Muscle of back (tissue), 11 donors: ENCODE measurements around the gene ENTR1. TPM values are rescaled to one million over a fixed set of nuclear protein-coding genes. Genes with fewer than 3 reads are reported as not detected.
A peak's percentile ranks its signal among the peaks of the same experiment; 100 is the strongest.
"Not testable (repeated sequence)": the region's sequence is repeated elsewhere in the genome, so short reads cannot be mapped to it uniquely, and the experiment has no call there.

Experiments used
- DNase-seq, 3 donors: peaks; one replicate each; pipeline versions ENCODE4 v3.0.0 to v3.0.0-alpha.2; 2013
- polyA plus RNA-seq, 10 donors: library from polyadenylated mRNA; unstranded; fragments of 120-200 nt; gene quantifications; one replicate each; pipeline ENCODE4 v1.2.1, GENCODE V29; 2013; ENCODE audit not compliant: insufficient read length in 10 of 10

ENTR1 gene
- polyA plus RNA-seq, 10 donors = 22.4 to 35.6 (median 30.1) TPM

DNA sequence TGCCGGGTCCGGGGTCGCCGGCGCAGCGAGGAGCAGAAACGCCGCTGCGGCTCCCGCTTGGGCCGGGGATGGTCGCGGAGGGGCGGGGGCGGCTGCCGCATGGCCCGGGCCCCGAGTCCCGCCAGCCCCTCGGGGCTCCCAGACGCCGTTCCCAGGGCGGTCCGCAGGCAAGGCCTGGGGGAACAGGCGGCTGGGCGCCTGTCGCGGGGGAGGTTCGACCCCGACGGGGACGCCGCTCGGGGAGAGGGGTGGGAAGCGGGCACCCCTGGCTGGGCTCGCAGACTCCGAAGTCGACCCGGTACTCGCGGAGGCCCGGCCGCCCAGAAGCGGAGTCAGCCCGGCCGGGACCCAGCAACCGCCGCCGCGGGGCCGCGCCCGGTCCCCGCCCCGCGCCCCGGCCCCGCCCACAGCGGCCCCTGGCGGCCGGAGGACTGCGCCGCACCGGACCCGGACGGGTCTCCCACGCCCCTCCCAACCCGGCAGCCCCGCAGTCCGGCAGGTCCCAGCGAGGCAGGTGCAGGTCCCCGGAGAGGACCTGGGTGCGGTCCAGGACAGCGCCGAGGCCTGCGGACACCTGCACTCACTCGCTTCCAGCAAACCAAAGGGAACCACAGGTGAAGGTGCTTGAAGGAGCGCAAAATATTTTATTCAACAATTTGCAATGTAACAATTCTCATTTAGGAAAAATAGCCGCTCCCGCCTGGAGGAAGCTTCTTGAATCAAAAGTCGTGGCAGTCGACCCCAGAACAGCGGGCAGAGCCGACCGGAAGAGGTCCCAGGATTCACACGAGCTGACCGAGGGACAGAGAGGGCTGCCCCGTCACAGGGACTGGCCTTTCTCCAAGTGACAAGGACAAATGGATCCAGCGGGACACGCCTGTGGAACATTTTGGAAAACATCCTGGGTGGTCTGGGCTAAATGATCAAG, 29.3 kb upstream of the ENTR1 start, which contains the start of gene INPP5E:
INPP5E (minus strand) TSS at position 365 of the 928 bp plus-strand sequence. CDS start 426 bp downstream, outside the sequence.
- peak; percentile 70 to 90 (median 83) for DNase-seq

DNA sequence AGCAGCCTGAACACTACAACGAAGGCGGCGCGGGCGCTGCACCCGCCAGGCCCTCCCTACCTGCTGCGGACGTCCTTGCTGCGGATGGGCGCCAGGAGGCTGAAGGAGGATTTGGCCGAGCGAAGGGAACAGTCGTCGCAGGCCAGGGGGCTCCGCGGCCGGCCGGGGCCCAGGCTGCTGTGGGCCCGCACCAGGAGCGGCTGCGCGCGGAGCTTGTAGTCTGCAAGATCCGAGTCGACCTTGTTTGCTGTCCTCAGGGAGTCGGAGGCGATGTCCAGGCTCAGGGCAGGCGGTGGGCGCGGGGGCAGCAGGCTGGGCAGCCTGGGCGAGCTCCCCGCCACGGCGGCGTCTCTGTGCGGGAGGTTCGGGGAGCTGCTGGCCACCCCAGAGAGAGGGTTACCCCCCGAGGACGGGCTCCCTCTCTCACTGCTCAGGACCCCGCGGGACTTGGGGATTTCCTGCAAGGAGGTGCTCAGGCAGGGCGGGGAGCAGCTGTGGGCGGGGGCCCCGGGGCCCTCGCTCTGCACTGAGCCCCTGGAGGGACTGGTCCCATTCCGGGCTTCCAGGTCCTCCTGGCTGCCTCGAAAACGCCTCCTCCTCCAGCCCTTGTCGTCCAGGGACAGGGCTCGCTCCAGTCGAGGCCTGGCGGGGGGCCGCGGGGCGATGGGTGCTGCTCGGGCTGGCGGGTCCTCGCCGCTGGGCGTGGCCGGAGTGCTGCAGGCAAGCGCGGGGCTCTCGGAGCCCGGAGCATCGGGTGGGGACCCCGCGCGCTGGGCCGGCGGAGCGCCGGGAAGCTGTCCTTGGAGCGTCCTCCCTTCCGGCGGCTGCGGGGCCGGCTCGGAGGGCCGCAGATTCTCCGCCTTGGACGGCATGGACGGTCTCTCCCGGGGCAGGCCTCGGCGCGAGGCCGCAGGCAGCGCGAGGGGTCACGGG, 28.4 kb upstream of the ENTR1 start:
- DNase-seq = peak in 2 of 3 donors; percentile 19 to 55

DNA sequence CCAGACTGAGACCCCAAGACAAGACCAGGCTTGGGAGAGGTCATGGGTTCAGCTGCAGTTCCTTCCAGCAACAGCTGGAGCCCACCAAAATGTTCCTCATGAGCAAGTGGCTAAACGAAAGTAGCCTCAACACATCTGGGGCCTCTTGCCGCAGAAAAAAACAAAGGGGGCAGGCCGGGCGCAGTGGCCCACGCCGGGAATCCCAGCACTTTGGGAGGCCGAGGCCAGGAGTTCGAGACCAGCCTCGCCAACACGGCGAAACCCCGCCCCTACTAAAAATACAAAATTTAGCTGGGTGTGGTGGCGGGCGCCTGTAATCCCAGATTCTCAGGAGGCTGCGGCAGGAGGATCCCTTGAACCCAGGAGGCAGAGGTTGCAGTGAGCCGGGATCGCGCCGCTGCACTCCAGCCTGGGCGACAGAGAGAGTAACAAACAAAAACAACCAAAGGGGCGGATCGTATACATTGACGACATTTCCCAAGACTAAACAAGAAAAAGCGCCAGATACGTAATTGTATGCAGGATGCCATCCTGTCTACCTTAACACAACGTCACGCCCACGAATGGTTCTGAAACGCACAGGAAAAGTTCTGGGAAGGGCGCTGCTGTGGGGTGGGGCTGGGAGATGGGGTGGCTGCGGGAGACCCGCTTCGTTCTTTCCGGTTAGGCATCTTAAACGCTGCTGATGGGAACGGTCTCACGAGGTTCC, 27.6 kb upstream of the ENTR1 start:
- no peak for DNase-seq

DNA sequence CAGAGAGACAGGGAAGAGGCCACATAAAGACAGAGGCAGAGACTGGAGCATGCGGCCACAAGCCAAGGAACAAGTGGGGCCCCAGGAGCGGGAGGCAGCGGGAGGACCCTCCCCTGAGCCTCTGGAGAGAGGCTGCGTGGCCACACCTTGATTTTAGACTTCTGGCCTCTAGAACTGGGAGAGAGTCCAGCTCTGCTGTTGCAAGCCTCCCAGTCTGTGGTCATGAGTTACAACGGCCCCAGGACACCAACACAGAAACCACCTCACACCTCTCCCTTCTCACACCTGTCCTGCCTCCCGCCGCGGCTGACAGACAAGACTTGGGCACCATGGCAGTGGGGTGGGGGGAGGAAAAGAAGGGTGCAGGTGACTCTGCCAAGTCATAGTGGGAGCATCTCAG, 27.0 kb upstream of the ENTR1 start:
- DNase-seq = peak in 2 of 3 donors; percentile 38 to 72

- no peak for DNase-seq
Observed at GRCh38 chr9:136436055-136436634, 25.7 kb upstream of the ENTR1 start.

DNA sequence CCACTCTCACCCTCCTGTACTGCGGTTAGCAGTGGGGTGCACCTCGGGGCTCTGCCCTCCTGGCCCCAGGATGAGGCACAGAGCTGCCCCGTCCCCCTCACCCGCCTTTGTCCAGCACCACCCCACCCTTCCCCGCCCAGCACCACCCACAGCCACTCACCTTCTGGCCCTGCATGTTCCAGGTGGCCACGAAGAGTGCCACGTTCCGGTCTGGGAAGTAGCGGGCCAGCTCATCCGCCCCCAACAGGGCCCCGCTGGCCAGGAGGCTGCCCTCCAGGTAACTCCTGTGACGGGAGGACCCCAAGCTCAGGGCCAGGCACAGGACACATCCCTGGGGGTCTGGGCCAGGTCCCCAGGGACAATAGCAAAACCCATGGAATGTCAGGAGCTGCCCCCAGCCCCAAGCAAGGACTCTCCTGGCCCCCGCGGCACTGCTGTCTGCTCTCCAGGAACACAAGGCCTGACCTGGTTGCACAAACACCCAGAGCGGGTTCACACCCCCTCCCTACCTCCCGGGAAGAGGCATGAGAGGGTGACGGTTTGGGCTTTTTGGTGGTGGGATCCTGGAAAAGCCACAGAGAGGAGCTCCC, 24.3 kb upstream of the ENTR1 start:
- DNase-seq = no peak

- DNase-seq = no peak
Observed at GRCh38 chr9:136433849-136434579, 23.6 kb upstream of the ENTR1 start.

GRCh38 chr9:136433043-136433715, 22.8 kb upstream of the ENTR1 start:
- no peak for DNase-seq

DNA sequence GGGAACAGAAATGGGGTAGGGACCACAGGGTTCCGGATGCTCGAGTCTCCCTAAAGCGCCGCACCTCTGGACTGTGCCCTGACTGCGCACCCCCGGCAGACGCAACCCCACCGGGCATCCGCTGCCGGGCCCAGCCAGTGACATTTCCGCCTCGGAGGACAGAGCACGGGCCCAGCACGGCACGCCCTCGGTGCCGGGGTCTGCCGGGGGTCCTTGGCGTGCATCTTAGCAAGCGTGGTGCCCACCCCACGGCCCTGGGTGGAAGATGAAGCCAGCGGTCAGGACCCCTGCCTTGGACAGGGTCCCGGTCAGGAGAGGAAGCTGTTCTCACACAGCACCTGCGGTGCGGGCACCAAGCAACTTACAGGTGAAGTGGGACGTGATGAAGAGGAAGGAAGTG, 22.2 kb upstream of the ENTR1 start:
- DNase-seq = no peak

- no peak for DNase-seq
Observed at GRCh38 chr9:136431782-136432350, 21.5 kb upstream of the ENTR1 start.

DNA sequence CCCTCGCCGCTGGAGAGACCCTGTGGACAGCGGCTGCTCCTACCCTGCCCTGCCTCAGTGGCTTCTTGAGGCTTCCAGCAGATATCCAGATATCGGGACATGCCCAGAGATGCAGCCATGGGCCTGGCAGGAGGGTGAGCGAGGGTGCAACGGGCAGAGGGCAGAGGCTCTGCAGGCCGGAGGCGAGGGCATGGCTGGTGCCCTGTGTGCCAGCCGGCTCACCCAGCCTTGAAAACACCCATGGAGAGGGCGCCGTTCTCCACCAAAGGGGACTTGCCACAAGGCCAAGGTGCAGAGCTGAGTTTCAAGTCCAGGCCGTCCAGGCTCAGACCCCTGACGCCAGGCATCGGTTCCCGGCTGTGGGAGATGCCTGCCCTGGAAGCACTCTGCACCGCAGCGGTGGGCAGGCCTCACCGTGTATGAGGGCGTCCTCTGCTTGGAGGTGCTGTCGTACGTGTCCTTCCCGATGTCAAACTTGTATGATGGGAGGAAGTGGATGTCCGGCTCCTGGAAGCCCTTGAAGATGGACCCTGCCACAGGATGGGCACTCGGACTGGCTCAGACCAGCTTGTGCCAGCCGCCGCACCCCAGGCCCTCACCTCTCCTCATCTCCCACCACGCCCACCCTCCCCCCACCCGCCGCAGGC, 20.3 kb upstream of the ENTR1 start:
- DNase-seq = no peak

GRCh38 chr9:136429683-136430491, 19.5 kb upstream of the ENTR1 start:
- DNase-seq = no peak

DNA sequence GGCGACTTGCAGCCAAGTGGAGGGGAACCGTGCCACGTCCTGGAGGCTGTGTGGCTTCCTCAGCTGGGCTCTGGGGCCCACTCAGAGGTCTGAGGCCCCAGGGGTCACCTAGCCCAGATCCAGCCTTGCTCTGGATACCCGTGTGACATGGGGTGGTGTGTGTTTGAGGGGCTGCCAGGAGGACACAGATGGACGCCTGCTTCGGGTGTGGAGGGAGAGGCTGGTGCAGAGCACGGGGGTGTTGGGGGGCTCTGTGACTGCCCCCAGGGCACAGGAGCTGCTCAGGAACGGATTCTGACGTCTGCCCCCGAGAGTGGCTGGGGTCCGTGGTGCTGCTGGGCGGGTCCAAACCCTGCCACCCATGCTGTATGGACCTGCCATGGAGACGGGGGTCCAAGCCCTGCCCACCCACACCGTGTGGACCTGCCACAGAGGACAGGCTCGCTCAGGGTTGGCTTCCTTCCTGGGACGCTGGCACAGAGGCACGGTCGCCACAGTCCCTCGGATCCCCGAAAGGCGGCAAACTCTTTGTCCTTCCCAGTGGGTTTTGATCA, 18.7 kb upstream of the ENTR1 start:
- no peak for DNase-seq

DNA sequence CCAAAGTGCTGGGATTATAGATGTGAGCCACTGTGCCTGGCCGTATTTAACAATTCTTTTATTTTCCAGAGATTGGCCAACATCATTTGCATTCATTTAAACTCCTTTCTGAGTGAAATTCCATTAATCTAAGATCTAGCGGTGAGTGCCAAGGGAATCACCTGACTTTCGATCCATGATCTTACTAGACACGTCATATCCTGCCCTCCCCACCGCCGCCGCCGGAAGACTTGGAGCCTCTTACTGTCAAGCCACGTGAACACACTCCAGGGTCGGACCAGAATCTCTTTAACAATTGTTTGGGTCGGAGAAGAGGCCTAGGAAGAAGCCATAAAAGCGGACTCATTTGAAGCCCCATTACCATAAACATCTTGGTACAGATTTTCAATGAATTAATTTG, 16.4 kb upstream of the ENTR1 start:
- DNase-seq = no peak

- not testable (repeated sequence) for DNase-seq
Observed at GRCh38 chr9:136425367-136425766, 15.0 kb upstream of the ENTR1 start.

- DNase-seq = no peak
Observed at GRCh38 chr9:136424750-136425362, 14.4 kb upstream of the ENTR1 start.
